ENCODE measurements around the gene AUNIP. TPM values are rescaled to one million over a fixed set of nuclear protein-coding genes. Genes with fewer than 3 reads are reported as not detected.

AUNIP gene
- total RNA-seq, 4 donors from 2014 or later = not detected

DNA sequence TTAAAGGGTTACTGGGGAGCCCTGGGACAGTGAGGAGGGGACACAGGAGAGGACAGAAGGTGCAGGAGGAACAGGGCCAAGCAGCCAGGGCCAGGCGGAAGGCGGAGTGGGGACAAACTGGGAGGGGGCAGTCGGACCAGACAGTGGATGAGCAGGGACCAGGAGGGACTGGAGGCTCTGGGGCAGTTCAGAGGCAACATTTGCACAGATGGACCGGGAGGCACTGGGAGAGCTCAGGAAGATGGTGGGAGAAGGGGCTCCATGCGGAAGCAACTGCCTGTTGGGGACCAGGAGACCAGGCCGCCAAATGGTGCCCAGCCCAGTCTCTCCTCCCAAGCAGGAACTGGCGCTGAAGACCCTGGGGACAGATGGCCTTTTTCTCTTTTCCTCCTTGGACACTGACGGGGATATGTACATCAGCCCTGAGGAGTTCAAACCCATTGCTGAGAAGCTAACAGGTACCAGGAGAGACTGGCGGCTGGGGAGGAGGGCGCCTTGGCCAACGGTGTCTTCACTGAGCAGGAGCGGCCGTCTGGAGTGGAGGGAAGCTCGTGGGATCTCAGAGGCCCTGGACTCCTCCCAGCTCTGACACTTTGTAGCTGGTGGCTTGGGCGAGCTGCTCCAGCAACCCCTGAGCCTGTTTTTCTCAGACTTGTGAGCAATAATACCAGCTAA lies 58.4 kb downstream of the AUNIP start:
- TF ChIP-seq, protein P1, sequence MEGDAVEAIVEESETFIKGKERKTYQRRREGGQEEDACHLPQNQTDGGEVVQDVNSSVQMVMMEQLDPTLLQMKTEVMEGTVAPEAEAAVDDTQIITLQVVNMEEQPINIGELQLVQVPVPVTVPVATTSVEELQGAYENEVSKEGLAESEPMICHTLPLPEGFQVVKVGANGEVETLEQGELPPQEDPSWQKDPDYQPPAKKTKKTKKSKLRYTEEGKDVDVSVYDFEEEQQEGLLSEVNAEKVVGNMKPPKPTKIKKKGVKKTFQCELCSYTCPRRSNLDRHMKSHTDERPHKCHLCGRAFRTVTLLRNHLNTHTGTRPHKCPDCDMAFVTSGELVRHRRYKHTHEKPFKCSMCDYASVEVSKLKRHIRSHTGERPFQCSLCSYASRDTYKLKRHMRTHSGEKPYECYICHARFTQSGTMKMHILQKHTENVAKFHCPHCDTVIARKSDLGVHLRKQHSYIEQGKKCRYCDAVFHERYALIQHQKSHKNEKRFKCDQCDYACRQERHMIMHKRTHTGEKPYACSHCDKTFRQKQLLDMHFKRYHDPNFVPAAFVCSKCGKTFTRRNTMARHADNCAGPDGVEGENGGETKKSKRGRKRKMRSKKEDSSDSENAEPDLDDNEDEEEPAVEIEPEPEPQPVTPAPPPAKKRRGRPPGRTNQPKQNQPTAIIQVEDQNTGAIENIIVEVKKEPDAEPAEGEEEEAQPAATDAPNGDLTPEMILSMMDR (IDR thresholded peaks at IDR 0.05) = no peak
- TF ChIP-seq POLR2A (IDR thresholded peaks at IDR 0.05) = no peak
- intact Hi-C loops (cut with DNase I) = loop anchor here (10.0 kb wide), 1 partner anchor 396 kb away; no protein-coding TSS in a partner anchor
- H3K27ac ChIP-seq = peak overlapping the region; percentile 13 to 79 (median 41)

DNA sequence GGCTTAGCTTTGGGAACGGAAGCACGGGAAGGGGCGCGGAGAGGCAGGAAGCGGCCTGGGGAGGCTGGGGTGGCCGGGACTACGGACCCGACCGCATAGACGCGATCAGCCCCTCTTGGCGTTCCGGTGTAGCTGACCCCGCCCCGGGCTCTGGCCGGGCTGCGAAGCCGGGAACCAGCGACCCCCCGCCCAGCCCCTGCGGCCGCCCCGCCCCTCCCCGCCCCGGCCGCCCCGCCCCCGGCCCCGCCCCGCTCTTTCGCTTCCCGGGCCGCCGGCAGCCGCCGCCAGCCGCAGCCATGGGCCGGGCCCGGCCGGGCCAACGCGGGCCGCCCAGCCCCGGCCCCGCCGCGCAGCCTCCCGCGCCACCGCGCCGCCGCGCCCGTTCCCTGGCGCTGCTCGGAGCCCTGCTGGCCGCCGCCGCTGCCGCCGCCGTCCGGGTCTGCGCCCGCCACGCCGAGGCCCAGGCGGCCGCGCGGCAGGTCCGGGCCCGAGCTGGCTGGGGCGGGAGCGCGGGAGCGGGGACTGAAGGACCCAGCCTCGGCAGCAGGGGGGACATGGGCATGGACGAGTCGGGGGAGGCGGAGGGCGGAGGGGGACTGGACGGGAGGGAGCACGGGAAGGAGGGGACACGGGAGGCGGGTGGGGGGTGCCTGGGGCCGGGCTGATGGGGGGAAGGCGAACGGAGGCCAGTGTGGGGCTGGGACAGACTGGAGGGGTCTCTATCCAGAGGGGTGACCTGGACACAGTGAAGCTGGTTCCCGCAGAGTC lies 59.1 kb downstream of the AUNIP start, which contains the start of gene SELENON:
SELENON (plus strand) TSS at position 259 of the 768 bp plus-strand sequence; CDS start at position 297, 38 bp downstream.
- Histone ChIP-seq H3K4me3 (replicated peaks in 1 of 3) (peak within 1 kb of the TSS in 2 of 3 donors; percentile 38 to 50), H3K27me3 (no peaks in the 10 kb centered on the region), H3K27ac (peak within 1 kb of the TSS; percentile 70 to 79 (median 79)), H3K9me3 (no peaks in the 10 kb centered on the region), H3K36me3 (no peaks in the 10 kb centered on the region), H3K4me1 (peaks cover 23 to 49% of the 10 kb centered on the region in 2 donors)
- intact Hi-C loops (cut with DNase I) = loop anchor here (5.0 to 10.0 kb wide), 4 partner anchors 103 to 395 kb away; partner anchors contain the start of gene LDLRAP1
- WGBS, 2 donors = 1% methylated on average over 10 to 18 of the region's 91 CpGs
- TF ChIP-seq POLR2A (IDR thresholded peaks at IDR 0.05) = peak in 1 of 2 donors; percentile 53
- TF ChIP-seq, protein P1 (IDR thresholded peaks at IDR 0.05) = no peak
- DNase-seq = peak; percentile 65 to 68

More for the DNA sequence above, 58.4 kb downstream of the AUNIP start:
- Histone ChIP-seq H3K4me3 (replicated peaks in 1 of 3) (peak overlapping the region in 2 of 3 donors; percentile 38 to 50), H3K4me1 (peaks cover 23 to 57% of the 10 kb centered on the region in 2 donors), H3K27me3 (no peaks in the 10 kb centered on the region), H3K36me3 (no peaks in the 10 kb centered on the region), H3K9me3 (no peaks in the 10 kb centered on the region)
- WGBS, 2 donors = 57 to 62% methylated on average over 14 to 15 of the region's 15 CpGs
- DNase-seq = peak in 1 of 2 donors; percentile 25

- no peak for TF ChIP-seq POLR2A (IDR thresholded peaks at IDR 0.05)
- TF ChIP-seq, protein P1 (IDR thresholded peaks at IDR 0.05) = no peak
- WGBS, 2 donors = 24 to 50% methylated on average over 2 to 11 of the region's 12 CpGs
- H3K9me3 ChIP-seq = no peaks in the 10 kb centered on the region
- peak overlapping the region; percentile 70 to 79 (median 79) for H3K27ac ChIP-seq
- peak overlapping the region in 2 of 3 donors; percentile 20 to 40 for H3K4me3 ChIP-seq (replicated peaks in 1 of 3)
- no peak for DNase-seq
- H3K27me3 ChIP-seq = no peaks in the 10 kb centered on the region
- no peaks in the 10 kb centered on the region for H3K36me3 ChIP-seq
- intact Hi-C loops (cut with DNase I) = loop anchor here (5.0 to 10.0 kb wide), 3 partner anchors 102 to 255 kb away; partner anchors contain the start of gene LDLRAP1
- H3K4me1 ChIP-seq = peaks cover 23 to 45% of the 10 kb centered on the region in 2 donors
Observed at GRCh38 chr1:25799352-25799934, 59.8 kb downstream of the AUNIP start.

DNA sequence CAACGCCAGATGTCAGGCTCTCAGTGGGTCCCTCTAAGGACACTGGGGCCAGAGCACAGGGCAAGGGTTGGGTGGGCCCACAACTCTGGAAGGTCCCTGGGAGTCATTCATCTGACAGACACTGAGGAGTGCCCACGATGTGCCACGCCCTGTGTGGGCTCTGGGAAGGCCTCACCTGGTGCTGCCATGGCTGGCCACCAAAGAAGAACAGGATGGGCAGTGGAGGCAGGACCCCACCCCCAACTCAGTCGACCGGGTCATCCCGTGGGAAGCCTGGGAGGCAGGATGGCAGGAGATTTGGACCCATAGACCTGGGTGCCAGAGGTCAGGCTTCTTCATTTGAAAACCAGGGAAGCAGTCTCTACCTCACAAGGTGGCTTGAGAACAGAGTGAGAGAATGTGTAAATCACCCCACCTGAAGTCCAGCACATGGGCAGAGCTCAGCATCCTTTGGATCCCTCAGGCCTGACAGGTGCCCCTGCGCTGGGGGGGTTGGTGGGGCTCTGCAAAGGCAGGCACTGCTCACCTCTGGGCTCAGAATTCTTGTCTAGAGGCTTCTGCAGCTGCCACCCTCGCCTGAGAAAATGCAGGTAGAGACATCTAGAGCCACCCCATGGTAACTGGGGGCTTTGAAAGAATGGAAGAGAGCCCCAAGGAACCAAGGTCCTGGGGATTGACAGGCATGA lies 60.4 kb downstream of the AUNIP start:
- Histone ChIP-seq H3K27ac (no peak overlapping the region), H3K4me1 (peaks cover 23 to 46% of the 10 kb centered on the region in 2 donors)
- WGBS, 2 donors = 80 to 88% methylated on average over 6 to 8 of the region's 8 CpGs

More for the DNA sequence above, 60.4 kb downstream of the AUNIP start:
- Histone ChIP-seq H3K4me3 (replicated peaks in 1 of 3) (no peak overlapping the region), H3K36me3 (no peaks in the 10 kb centered on the region), H3K9me3 (no peaks in the 10 kb centered on the region), H3K27me3 (no peaks in the 10 kb centered on the region)
- no peak for DNase-seq
- intact Hi-C loops (cut with DNase I) = loop anchor here (5.0 to 10.0 kb wide), 3 partner anchors 102 to 254 kb away; partner anchors contain the start of gene LDLRAP1
- TF ChIP-seq, protein P1 (IDR thresholded peaks at IDR 0.05) = no peak
- TF ChIP-seq POLR2A (IDR thresholded peaks at IDR 0.05) = no peak
